Stimulated activated CD4-positive, alpha-beta T cell treated with anti-CD3 and anti-CD28 coated beads, TNF-alpha, amount 100 ng/mL, for 4 hours (primary cell): ENCODE measurements around the gene CACNB2.

Source experiments
- DNase-seq, 3 experiments: peaks; one replicate each; pipeline ENCODE4 v3.0.0-alpha.2; 2020; ENCODE audit warnings: low read depth in 3 of 3

The CACNB2 gene

DNA sequence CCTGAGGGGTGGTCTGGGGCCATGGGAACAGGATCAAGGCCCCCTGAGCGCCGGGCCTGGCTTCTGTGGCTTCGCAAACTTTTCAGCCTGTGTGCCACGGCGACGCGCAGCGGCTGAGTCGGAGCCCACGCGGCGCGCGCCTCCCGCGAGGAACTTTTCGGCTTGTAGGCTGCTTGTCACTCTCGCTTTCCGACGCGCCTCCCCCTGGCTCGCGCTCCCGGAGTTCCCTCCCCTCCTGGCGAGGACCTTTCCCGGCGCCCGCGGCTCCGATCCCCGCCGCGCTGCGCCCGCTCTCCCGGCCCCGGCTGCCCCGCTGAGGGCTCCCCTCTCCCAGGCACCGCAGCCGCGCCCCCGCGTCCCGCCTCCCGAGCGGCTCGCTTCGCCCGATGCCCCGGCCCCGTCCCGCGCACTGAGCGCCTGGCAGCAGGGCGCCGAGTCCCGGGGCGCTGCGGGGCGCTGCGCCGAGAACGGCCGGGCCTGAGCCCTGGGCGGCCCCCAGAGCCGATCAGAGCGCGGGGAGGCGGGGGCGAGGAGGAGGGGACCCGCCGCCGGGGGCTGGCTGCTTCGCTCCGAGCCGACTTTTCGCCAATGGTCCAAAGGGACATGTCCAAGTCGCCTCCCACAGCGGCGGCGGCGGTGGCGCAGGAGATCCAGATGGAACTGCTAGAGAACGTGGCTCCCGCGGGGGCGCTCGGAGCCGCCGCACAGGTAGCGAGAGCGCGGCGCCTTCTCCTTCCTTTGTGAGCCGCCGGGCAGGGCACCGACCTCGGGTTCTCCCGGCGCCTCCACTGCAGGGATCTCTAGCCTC is at the start of gene CACNB2:
Gene CACNB2, plus strand, starts transcription at position 276 of the 808 bp plus-strand sequence.
- no peak for DNase-seq

DNA sequence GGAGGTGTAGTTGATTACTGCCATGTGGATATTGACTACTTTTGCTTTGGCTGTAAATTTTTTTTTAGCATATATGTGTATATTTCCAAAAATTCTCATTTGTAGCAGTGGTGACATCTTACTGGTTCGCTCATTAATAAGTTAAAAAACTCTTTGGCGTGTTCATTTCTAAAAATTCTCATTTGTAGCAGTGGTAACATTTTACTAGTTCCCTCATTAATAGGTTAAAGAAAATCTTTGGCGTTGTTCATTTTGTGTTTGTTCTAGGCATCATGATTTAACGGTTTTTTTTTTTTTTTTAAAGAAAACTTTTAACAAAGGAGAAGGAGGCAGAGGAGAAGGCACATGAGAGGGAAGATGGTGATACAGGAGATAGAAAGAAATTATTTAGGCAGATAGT is 45.9 kb upstream of the CACNB2 start:
- DNase-seq = no peak

DNA sequence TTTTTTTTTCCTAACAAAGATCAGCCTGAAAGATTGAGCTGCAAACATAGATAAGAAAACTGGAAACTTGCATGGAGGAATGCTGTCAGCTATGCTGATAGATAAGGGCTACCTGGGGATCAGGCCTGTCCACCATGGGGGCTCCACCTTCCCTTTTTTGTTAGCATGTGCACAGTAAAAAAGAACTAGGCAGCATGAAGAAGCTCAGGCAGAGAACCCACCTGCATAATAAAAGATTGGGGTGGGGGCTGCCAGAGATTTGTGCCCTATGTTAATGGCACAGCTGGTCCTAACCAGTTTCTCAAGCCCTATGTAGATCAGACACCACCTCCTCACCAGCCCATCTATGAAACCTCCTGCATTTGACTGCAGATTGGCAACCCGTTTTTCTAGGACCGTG is 45.4 kb upstream of the CACNB2 start:
- no peak for DNase-seq

DNA sequence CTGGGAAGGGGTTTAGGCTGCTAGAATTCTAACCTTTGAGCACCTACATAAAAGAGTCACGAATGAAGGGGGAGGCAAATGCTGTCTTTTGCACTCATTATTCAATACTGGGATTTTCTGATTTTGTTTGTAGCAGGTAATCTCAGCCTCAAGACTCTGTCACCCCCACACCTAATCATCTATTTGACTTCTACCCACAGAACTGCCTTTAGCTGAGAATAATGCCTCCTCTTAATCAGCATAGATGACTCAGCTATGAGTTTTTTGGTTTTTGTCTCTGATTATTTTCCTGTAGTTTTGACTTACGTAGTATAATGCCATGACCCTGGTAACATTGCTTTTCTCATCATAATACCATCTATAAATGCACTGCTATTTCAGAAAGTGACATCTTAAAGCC is 42.7 kb upstream of the CACNB2 start:
- no peak for DNase-seq

DNA sequence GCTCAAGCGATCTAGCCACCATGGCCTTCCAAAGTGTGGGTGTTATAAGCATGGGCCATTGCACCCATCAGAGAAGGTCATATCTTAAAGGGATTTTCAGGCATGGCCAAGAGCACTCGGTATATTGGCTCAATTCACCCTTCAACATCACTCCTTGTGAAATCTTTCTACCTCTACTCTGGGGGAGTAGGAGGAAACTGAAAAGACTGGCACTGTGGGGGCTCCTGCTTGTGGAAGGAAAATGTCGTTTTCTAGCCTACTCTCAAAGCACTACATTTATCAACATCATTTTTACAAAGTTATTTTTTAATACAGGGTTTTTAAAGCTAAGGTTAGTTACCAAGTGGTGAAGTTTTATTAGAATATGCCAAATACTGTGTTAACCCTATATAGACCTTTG is 42.0 kb upstream of the CACNB2 start:
- no peak for DNase-seq

DNA sequence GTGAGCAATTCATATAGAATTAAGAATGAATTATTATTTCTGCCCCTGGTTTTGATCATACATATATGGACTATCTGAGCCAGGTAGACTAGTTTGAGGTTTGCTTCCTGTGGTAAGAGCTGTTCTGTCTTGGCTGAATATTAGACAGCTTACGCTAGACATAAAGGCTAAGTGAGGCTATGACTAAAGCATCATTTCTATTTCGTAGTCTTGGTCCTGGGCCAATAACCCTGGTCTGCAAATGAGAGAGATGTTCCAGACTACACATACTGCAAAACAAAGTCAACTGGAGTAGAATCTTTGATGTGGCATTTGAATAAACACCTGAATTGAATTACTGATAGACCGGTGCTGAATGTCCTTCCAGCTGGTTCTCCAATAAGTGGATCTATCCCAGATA is 40.8 kb upstream of the CACNB2 start:
- DNase-seq = no peak

DNA sequence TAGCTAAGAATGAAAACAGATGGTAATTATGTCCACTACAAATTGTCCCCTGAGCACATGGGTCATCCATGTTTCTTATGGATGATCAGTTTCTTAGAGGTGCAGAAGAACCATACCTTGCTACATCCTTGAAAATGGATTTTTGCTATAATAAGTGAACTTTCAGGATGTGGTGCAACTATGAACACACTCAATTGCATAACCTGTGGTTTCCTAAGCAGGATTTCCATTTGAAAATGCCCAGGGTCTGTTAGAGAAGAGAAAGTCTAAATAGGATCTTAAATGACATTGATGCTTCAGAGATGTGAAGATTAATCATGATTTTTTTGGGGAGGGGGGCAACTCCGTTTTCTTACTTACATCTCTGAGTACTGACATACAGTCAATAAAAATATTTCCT is 39.6 kb upstream of the CACNB2 start:
- no peak for DNase-seq

DNA sequence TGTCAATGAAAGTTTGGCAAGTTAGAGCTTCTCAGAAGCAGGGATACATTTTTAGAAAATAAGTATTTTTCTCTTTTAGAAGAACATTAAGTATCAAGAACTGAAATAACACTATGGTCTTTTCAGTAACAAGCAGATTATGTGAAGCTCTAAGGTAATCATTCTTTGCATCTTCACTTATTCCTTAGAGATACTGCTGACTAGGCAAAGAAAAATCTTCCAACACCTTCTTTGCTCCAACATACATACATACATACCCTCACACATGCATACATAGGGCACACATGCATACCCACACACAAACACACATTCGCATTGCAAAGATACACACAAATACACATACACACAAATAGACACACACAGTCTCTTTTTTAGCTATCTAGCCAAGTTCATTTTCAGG is 37.8 kb upstream of the CACNB2 start:
- DNase-seq = no peak

DNA sequence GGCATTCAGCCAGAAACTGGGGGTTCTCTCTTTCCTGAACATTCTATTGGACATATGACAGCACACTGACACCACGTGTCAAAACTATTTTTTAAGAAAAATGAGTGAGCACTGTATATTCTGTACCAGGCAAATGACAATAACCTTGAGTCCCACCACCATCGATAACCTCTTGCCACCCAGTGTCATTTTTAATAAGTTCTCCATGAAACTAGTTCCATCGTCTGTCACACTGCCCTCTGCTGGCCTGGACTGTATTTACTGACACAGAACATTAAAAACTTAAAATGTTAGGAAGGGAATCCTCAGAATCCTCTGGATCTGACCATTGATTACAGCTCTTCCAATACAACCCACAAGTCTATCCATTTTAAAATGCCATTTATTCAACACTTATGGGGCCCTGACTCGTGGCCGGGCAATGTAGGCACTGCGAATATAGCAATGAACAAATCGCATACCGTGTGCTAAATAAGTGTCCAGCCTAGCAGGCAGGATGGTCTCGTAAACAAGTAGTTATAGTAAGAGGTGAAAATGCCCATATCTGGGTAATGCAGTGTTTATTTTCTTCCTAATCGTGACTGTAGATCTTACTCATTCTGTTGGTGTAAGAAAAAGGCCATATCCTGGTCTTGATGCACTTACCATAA is 35.9 kb upstream of the CACNB2 start:
- DNase-seq = peak in 2 of 3 experiments; percentile 5 to 12

DNA sequence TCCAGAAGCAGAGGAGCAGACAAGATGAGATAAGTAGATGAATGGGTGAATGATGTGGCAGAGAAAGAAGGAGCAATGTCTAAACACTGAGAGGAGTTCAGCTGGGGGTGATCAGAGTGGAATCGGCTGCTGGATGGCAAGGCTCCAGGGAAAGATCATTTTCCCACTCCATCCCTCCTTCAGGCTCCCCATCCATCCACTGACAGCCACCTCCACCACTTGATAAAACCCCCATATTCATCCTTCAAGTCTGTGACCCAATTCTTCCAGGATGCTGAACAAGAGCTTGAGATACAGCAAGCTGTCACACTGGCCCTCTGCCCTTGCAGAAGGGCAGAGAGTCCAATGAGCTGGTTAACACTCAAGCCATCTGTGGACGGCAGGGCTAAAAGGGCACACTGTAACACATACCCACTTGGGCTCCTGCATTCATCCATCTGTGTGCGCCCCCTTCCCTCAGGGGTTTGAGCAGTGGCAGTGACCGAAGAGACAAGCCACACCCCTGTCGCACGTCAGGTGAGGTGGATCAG is 30.8 kb upstream of the CACNB2 start:
- DNase-seq = no peak

DNA sequence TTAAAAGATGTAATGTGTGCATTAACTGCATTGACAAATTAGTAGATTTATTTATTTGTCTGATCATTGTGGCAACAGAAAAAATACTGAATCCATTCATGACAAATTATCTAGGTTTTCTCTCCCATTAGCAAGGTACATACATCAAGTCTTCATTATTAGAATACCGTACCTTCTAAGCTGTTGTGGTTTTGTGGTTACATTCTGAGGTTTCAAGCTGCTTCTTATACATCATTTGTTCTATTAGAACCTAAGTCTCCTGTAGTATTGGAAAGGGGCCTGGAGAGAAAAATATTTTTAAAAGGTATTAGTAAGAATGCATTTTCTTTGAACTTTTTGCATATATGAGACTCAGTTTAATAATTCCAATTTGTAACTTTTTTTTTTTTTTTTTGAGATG is 26.3 kb upstream of the CACNB2 start:
- DNase-seq = no peak

DNA sequence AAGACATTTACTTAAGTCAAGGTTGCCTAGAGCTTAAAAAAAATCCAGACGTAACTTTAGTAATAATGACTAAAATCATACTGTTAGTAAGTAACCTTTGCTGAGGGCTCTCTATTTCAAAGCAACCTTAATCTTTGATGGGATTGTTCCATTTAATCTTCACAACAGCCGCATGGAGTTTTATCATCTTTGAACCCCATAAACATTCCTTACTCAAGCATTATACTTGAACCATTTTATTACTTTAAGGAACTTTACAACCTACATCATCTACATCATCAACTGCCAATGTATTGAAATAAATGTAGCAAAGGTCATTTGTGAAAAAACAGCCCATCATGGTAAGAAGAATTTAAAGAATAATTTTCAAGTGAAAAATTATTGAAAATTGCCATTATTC is 22.9 kb upstream of the CACNB2 start:
- DNase-seq = no peak

DNA sequence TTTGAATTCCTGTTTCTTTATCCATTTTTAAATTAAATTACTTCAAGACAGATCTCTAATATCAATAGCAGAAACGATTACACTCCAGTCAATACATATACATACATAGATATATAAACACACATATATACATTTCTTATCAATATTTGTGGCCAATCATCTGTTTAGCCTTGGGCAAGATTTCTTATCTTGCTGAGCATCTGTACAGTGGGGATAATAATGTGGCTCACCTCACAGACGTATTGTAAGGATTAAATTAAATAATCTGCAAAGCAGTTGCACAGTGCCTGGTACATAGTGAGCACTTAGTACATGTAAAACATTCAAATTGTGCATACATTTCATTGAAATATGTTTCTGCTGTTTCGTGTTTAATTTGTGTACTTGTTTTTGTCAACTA is 17.5 kb upstream of the CACNB2 start:
- DNase-seq = no peak

DNA sequence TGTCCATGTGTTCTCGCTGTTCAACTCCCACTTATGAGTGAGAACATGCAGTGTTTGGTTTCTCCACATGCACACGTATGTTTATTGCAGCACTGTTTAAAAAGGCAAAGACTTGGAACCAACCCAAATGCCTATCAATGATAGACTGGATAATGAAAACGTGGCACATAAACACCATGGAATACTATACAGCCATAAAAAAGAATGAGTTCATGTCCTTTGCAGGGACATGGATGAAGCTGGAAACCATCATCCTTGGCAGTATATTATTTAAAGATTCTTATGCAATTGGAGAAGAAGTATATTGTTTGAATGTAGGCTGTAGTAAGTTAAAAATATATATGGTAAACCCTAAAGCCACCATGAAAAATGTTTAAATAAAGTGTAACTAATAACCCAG is 7.2 kb upstream of the CACNB2 start:
- DNase-seq = no peak

DNA sequence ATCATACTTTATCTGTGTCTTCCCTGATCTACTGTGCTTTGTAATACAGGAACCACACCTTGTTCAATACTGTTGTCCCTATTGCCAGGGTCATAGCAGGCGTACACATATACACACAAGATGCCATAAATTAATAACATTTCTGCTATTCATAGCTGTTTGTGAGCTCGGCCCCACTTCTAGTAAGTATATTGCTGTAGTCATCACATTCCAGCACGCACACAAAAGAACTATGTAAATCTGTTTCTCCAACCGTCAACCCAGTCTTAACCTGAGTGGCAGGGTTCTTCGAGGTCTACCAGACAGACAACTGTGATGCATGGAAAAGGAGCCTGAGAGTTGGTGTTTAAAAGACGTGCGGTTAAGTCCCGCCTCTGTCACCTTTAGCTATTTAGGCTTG is 5.7 kb upstream of the CACNB2 start:
- DNase-seq = no peak

DNA sequence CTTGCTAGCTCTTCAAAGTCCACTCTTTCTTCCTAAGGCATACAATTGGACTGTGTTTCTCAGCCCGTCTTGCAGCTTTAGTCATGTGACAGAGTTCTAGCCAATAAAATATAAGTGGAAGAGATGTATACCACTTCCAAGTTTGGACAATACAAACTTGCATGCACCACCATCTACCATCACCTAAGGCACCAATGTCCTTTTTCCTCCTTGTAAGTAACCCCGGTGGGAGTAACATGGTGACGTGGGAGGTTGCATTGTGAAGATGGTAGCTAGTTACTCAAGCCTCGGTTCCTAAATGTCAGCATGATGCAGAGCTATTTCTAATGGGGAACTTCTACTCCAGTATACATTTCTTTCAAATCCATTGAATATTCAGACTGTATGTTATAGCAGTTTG is 5.3 kb upstream of the CACNB2 start:
- no peak for DNase-seq

DNA sequence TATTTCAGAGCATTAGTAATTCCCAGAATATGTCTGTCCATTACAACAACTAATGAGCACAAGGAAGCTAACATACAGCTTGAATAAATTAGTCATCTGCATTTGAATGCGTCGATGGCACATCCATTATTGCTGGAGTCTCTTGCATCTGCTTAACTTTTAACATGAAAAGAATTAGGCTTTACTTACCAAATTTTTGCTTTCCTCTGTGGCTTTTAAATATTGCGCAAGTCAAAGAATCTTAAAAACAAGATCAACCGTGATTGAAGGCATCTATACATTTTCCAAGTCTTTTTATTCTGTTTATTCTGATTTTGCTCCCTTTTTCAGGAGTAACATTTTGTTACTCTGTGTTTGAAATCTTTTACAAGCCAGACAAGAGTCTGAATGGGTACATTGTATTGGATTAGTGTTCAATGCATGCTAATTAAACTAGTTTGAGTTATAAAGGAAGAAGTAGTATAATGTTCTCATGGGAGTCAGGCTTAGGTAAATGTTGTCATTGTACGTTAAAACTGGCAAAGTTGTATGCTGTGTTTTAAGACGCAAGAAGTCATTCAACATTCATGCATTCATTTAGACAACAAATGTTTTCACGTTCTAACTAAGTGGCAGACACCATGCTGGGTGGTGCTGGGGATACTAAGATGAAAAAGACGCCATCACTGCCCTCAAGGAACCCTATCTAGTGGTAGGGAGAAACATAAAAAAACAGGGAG is 4.0 kb upstream of the CACNB2 start:
- no peak for DNase-seq

DNA sequence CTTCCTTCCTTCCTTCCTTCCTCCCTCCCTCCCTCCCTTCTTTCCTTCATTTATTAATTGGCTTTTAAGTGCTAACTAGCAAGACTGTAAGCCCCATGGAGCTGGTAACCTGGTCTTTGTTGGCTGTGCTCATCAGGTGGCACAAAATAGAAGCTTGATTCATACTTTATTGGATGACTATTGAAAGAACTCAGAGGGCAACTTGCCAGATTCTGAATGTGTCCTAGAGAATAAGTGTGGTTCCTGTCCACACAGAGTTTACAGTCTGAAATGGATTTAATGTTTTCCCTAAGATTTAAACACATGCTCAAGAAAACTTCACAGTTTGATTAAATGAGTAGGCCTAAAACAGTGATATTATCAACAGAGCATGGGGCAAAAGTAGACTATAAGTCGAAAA is 3.1 kb upstream of the CACNB2 start:
- DNase-seq = no peak

DNA sequence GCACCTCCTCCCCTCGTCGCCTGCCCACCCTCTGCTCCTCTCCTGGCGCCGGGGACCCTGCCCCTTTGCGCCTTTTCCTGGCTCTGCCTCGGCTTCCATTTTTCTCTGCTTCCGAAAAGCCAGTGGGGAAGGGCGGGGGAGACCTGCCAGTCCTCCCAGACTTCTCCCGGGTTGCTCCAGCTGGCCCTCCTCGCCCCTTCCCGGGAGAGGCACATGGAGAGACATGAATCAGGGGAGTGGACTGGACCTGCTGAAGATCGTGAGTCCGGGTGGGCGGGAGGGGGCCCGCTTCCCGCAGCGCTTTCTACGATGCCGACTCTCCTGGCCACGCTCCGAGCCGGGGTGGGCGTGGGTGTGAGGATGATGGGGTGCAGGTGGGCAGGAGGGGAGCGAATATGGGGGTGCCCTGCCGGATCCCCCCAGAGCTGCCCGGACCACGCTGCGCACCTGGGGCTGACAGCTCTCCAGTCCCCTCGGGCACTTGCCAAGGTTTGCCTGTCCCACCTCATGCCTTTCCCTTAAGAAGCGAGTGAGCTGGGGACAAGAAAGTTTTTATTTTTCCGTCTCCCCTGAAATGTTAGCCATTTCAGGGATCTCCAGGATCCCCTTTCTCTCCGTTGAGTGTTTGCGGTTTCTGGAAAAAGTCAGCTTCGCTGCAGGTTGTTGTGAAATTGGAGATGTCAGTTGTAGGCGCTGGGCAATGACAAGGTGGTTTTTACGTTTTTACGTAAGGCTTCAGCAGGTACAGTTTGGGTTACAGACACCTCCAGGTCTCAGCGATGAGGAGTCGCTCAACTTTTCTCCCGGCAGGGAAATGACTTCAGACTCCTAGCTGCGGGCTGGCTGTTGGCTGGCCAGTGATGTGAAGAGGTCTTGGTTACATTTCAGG is 977 bp downstream of the CACNB2 start:
- DNase-seq = no peak

DNA sequence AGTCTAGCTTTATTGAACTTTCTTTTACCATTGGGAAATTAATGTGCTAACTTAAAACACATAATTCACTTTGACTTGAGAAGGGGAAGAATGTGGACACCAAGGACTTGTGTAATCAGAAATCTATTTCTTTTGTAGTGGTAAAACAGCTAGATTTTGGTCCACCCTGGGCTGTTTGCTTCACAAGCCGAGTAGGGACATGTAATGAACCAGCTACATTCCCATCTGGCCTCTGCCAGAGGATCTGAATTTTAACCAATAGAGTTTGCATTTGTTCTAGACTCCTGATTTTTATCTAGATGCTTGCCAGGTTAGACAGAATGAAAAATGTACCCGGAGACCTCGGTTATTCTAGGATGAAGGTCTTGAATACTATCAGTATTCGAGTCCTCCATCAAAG is 1.9 kb downstream of the CACNB2 start:
- DNase-seq = no peak

DNA sequence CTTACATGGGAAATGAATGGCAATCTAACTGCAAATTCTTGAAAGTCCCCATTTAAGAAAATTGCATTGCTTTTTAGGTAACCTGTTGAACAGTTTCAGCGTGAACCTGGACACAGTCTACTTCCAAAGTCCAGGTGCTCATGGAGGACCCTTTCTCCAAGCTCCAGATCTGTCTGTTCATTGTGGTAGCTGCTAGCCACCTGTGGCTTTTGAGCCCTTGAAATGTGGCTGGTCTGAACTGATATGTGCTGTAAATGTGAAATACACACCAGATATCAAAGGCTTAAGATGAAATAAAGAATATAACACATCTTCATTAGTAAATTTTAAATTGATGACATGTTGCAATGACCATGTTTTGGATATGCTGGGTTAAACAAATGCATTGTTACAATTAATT is 4.2 kb downstream of the CACNB2 start:
- no peak for DNase-seq

DNA sequence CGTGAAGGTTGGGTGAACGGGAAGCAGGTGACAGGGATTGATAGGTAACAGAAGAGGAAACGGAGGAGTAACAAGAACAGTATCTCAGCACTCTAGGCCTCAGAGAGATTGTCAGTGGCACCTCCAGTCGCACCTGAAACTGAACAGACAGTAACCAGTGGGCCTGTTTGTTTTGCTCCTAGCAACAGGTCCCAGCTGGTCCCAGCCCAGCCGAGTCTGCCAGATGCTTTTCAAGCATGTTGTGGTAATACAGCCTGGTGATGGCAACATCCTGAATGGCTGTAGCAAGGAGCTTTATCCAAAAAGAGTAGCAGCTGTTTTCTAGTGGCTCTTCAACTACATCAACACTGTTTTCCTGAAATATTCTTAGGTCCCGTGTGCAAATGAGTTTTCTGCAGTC is 4.7 kb downstream of the CACNB2 start:
- no peak for DNase-seq
